Measurements from ENCODE around the gene DAB1. TPM values are rescaled to one million over a fixed set of nuclear protein-coding genes. Genes with fewer than 3 reads are reported as not detected.

DAB1 gene
- total and polyA plus RNA-seq, 5 donors from 2014 or later: 0.87 to 5.1 (median 4.0) TPM

DNA sequence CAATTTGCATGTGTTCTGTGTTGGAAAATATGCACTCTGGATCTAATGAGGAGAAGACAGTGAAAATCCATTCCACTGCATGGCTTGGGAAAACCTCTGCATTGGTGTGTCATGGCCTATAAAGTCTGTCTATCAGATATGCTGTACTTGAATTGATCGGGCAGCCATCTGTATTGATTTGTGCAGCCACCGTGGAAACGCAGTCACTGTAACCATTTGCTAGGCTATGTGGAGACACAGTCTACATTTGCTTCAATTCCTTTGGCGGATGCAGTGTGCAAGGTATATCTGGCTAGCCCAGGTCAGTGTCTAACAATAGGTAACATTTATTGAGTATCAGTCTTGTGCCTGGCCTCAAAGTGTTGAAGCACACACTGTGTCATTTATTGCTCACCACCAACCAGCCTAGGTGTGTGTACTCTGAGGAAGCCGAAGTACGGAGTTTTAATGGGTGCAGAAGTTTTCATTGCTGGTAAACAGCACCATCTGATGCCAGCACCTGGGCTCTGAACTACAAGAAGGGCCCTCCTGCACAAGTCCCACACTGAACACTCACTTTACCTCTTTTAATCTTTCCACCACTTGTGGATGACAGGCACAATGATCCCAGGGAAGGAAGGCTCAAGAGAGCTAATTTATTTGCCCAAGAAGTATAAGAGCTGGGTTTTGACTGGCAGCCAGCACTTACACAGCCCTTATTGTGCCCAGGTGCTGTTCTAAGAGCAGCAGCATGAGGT lies 83.4 kb downstream of the DAB1 start:
- Mint-ChIP-seq H3K4me1 (no peaks in the 10 kb centered on the region), H3K4me3 (no peak overlapping the region), H3K9me3 (peaks cover 0 to 1% (median 0%) of the 10 kb centered on the region in 7 donors), H3K27ac (no peak overlapping the region), H3K27me3 (no peaks in the 10 kb centered on the region), H3K36me3 (no peaks in the 10 kb centered on the region)
- H3K27me3 ChIP-seq (ENCODE audit: control insufficient read depth, insufficient read depth, low read length): no peaks in the 10 kb centered on the region
- no peaks in the 10 kb centered on the region for H3K36me3 ChIP-seq (ENCODE audit: control insufficient read depth, insufficient read depth, low read length)
- H3K4me3 ChIP-seq (ENCODE audit: low read depth, low read length): no peak overlapping the region
- ATAC-seq (ENCODE audit: low read depth in 2 of 2) (no peak), DNase-seq (no peak)
- no peak overlapping the region for H3K27ac ChIP-seq (ENCODE audit: insufficient read depth, low read length, poor library complexity, severe bottlenecking)
- no peaks in the 10 kb centered on the region for H3K4me1 ChIP-seq (ENCODE audit: control insufficient read depth, insufficient read depth, low read length, poor library complexity, severe bottlenecking)
- H3K9me3 ChIP-seq (ENCODE audit: control insufficient read depth in 2 of 2, low read length in 2 of 2): no peaks in the 10 kb centered on the region

GRCh38 chr1:57337623-57338022 lies 86.2 kb downstream of the DAB1 start:
- Histone ChIP-seq H3K4me1 (ENCODE audit: control insufficient read depth, insufficient read depth, low read length, poor library complexity, severe bottlenecking) (no peaks in the 10 kb centered on the region), H3K9me3 (ENCODE audit: control insufficient read depth in 2 of 2, low read length in 2 of 2) (no peaks in the 10 kb centered on the region), H3K27ac (ENCODE audit: insufficient read depth, low read length, poor library complexity, severe bottlenecking) (no peak overlapping the region), H3K27me3 (ENCODE audit: control insufficient read depth, insufficient read depth, low read length) (no peaks in the 10 kb centered on the region), H3K36me3 (ENCODE audit: control insufficient read depth, insufficient read depth, low read length) (no peaks in the 10 kb centered on the region), H3K4me3 (ENCODE audit: low read depth, low read length) (no peak overlapping the region)
- no peaks in the 10 kb centered on the region for H3K27me3 Mint-ChIP-seq
- H3K9me3 Mint-ChIP-seq: peaks cover 0 to 6% (median 1%) of the 10 kb centered on the region in 7 donors
- no peak for ATAC-seq (ENCODE audit: low read depth in 2 of 2)
- H3K4me1 Mint-ChIP-seq: no peaks in the 10 kb centered on the region
- H3K4me3 Mint-ChIP-seq: no peak overlapping the region
- no peaks in the 10 kb centered on the region for H3K36me3 Mint-ChIP-seq
- no peak for DNase-seq
- no peak overlapping the region for H3K27ac Mint-ChIP-seq

GRCh38 chr1:57336793-57337192 lies 87.1 kb downstream of the DAB1 start:
- H3K4me1 ChIP-seq (ENCODE audit: control insufficient read depth, insufficient read depth, low read length, poor library complexity, severe bottlenecking): no peaks in the 10 kb centered on the region
- H3K9me3 ChIP-seq (ENCODE audit: control insufficient read depth in 2 of 2, low read length in 2 of 2): no peaks in the 10 kb centered on the region
- H3K4me1 Mint-ChIP-seq: no peaks in the 10 kb centered on the region
- no peaks in the 10 kb centered on the region for H3K27me3 ChIP-seq (ENCODE audit: control insufficient read depth, insufficient read depth, low read length)
- DNase-seq (no peak), ATAC-seq (ENCODE audit: low read depth in 2 of 2) (no peak)
- H3K36me3 Mint-ChIP-seq: no peaks in the 10 kb centered on the region
- no peak overlapping the region for H3K27ac Mint-ChIP-seq
- peaks cover 0 to 7% (median 1%) of the 10 kb centered on the region in 7 donors for H3K9me3 Mint-ChIP-seq
- H3K27ac ChIP-seq (ENCODE audit: insufficient read depth, low read length, poor library complexity, severe bottlenecking): no peak overlapping the region
- H3K36me3 ChIP-seq (ENCODE audit: control insufficient read depth, insufficient read depth, low read length): no peaks in the 10 kb centered on the region
- H3K4me3 Mint-ChIP-seq: no peak overlapping the region
- H3K27me3 Mint-ChIP-seq: no peaks in the 10 kb centered on the region
- H3K4me3 ChIP-seq (ENCODE audit: low read depth, low read length): no peak overlapping the region

DNA sequence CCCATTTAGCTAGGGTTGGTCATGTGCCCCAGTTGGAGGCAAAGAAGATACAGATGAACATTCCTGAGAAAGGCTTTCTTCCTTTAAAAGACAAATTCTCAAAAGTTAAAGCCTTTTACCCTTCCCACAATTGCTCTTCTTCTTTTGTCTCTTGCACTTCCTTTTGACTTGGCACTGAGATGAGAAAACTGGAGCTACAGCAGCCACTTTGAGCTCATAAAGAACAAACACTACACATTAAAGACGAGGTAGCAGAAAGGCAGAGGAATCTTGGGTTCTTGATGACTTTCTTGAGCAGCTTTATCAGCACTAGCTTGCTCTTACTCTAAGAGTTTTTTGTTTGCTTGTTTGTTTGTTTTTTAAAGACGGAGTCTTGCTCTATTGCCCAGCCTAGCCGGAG lies 92.2 kb downstream of the DAB1 start:
- DNase-seq (no peak), ATAC-seq (ENCODE audit: low read depth in 2 of 2) (no peak)
- no peak overlapping the region for H3K27ac Mint-ChIP-seq
- Histone ChIP-seq H3K27ac (ENCODE audit: insufficient read depth, low read length, poor library complexity, severe bottlenecking) (no peak overlapping the region), H3K4me3 (ENCODE audit: low read depth, low read length) (no peak overlapping the region), H3K4me1 (ENCODE audit: control insufficient read depth, insufficient read depth, low read length, poor library complexity, severe bottlenecking) (no peaks in the 10 kb centered on the region), H3K36me3 (ENCODE audit: control insufficient read depth, insufficient read depth, low read length) (no peaks in the 10 kb centered on the region), H3K27me3 (ENCODE audit: control insufficient read depth, insufficient read depth, low read length) (no peaks in the 10 kb centered on the region), H3K9me3 (ENCODE audit: control insufficient read depth in 2 of 2, low read length in 2 of 2) (no peaks in the 10 kb centered on the region)
- H3K4me3 Mint-ChIP-seq: no peak overlapping the region
- no peaks in the 10 kb centered on the region for H3K36me3 Mint-ChIP-seq
- no peaks in the 10 kb centered on the region for H3K4me1 Mint-ChIP-seq
- H3K9me3 Mint-ChIP-seq: peaks cover 0 to 7% (median 1%) of the 10 kb centered on the region in 7 donors
- no peaks in the 10 kb centered on the region for H3K27me3 Mint-ChIP-seq

DNA sequence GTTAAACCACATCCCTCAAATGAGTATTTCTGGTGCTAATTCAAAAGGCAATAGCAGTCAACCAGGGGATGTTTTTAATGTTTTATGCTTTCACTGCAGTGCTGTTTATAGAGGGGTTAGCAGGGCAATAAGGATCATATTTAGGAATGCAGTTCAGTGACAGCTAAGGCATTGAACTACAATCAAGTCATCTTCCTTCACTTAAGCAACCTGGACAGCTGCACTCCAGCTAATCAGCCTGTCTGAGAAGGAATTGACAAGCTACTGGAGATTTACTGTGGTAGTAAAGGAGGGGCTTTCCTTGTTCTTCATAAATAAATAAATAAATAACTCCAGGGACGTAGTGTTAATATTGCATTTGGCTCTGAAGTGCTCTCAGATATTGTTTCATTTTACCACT lies 93.9 kb downstream of the DAB1 start:
- no peaks in the 10 kb centered on the region for H3K27me3 Mint-ChIP-seq
- peaks cover 0 to 7% (median 1%) of the 10 kb centered on the region in 7 donors for H3K9me3 Mint-ChIP-seq
- H3K9me3 ChIP-seq (ENCODE audit: control insufficient read depth in 2 of 2, low read length in 2 of 2): no peaks in the 10 kb centered on the region
- H3K4me1 ChIP-seq (ENCODE audit: control insufficient read depth, insufficient read depth, low read length, poor library complexity, severe bottlenecking): no peaks in the 10 kb centered on the region
- no peak overlapping the region for H3K4me3 Mint-ChIP-seq
- no peaks in the 10 kb centered on the region for H3K36me3 ChIP-seq (ENCODE audit: control insufficient read depth, insufficient read depth, low read length)
- H3K27ac Mint-ChIP-seq: no peak overlapping the region
- DNase-seq (no peak), ATAC-seq (ENCODE audit: low read depth in 2 of 2) (no peak)
- no peak overlapping the region for H3K27ac ChIP-seq (ENCODE audit: insufficient read depth, low read length, poor library complexity, severe bottlenecking)
- no peaks in the 10 kb centered on the region for H3K36me3 Mint-ChIP-seq
- no peaks in the 10 kb centered on the region for H3K4me1 Mint-ChIP-seq
- no peaks in the 10 kb centered on the region for H3K27me3 ChIP-seq (ENCODE audit: control insufficient read depth, insufficient read depth, low read length)
- H3K4me3 ChIP-seq (ENCODE audit: low read depth, low read length): no peak overlapping the region

- Mint-ChIP-seq H3K4me3 (peak overlapping the region in 1 of 4 donors; percentile 68), H3K9me3 (peaks cover 0 to 7% (median 2%) of the 10 kb centered on the region in 7 donors), H3K27ac (no peak overlapping the region), H3K36me3 (no peaks in the 10 kb centered on the region), H3K27me3 (no peaks in the 10 kb centered on the region), H3K4me1 (peaks cover 0 to 2% (median 0%) of the 10 kb centered on the region in 4 donors)
- no peak for ATAC-seq (ENCODE audit: low read depth in 2 of 2)
- no peaks in the 10 kb centered on the region for H3K36me3 ChIP-seq (ENCODE audit: control insufficient read depth, insufficient read depth, low read length)
- H3K27me3 ChIP-seq (ENCODE audit: control insufficient read depth, insufficient read depth, low read length): no peaks in the 10 kb centered on the region
- no peaks in the 10 kb centered on the region for H3K4me1 ChIP-seq (ENCODE audit: control insufficient read depth, insufficient read depth, low read length, poor library complexity, severe bottlenecking)
- H3K27ac ChIP-seq (ENCODE audit: insufficient read depth, low read length, poor library complexity, severe bottlenecking): no peak overlapping the region
- no peak for DNase-seq
- H3K9me3 ChIP-seq (ENCODE audit: control insufficient read depth in 2 of 2, low read length in 2 of 2): no peaks in the 10 kb centered on the region
- no peak overlapping the region for H3K4me3 ChIP-seq (ENCODE audit: low read depth, low read length)
Observed at GRCh38 chr1:57329001-57329527, 94.8 kb downstream of the DAB1 start.

GRCh38 chr1:57327946-57328345 lies 95.9 kb downstream of the DAB1 start:
- H3K4me3 Mint-ChIP-seq: no peak overlapping the region
- Histone ChIP-seq H3K36me3 (ENCODE audit: control insufficient read depth, insufficient read depth, low read length) (no peaks in the 10 kb centered on the region), H3K4me3 (ENCODE audit: low read depth, low read length) (no peak overlapping the region), H3K4me1 (ENCODE audit: control insufficient read depth, insufficient read depth, low read length, poor library complexity, severe bottlenecking) (no peaks in the 10 kb centered on the region), H3K27ac (ENCODE audit: insufficient read depth, low read length, poor library complexity, severe bottlenecking) (no peak overlapping the region), H3K9me3 (ENCODE audit: control insufficient read depth in 2 of 2, low read length in 2 of 2) (no peaks in the 10 kb centered on the region), H3K27me3 (ENCODE audit: control insufficient read depth, insufficient read depth, low read length) (no peaks in the 10 kb centered on the region)
- DNase-seq (no peak), ATAC-seq (ENCODE audit: low read depth in 2 of 2) (no peak)
- H3K27ac Mint-ChIP-seq: no peak overlapping the region
- no peaks in the 10 kb centered on the region for H3K27me3 Mint-ChIP-seq
- H3K4me1 Mint-ChIP-seq: peaks cover 0 to 2% (median 0%) of the 10 kb centered on the region in 4 donors
- no peaks in the 10 kb centered on the region for H3K36me3 Mint-ChIP-seq
- peaks cover 0 to 7% (median 2%) of the 10 kb centered on the region in 7 donors for H3K9me3 Mint-ChIP-seq

GRCh38 chr1:57327336-57327735 lies 96.5 kb downstream of the DAB1 start:
- no peak overlapping the region for H3K4me3 ChIP-seq (ENCODE audit: low read depth, low read length)
- H3K9me3 Mint-ChIP-seq: peaks cover 0 to 7% (median 0%) of the 10 kb centered on the region in 7 donors
- H3K9me3 ChIP-seq (ENCODE audit: control insufficient read depth in 2 of 2, low read length in 2 of 2): no peaks in the 10 kb centered on the region
- no peaks in the 10 kb centered on the region for H3K4me1 ChIP-seq (ENCODE audit: control insufficient read depth, insufficient read depth, low read length, poor library complexity, severe bottlenecking)
- H3K27me3 ChIP-seq (ENCODE audit: control insufficient read depth, insufficient read depth, low read length): no peaks in the 10 kb centered on the region
- DNase-seq (no peak), ATAC-seq (ENCODE audit: low read depth in 2 of 2) (no peak)
- no peaks in the 10 kb centered on the region for H3K36me3 Mint-ChIP-seq
- no peaks in the 10 kb centered on the region for H3K27me3 Mint-ChIP-seq
- no peak overlapping the region for H3K4me3 Mint-ChIP-seq
- H3K36me3 ChIP-seq (ENCODE audit: control insufficient read depth, insufficient read depth, low read length): no peaks in the 10 kb centered on the region
- H3K27ac ChIP-seq (ENCODE audit: insufficient read depth, low read length, poor library complexity, severe bottlenecking): no peak overlapping the region
- peaks cover 0 to 2% (median 0%) of the 10 kb centered on the region in 4 donors for H3K4me1 Mint-ChIP-seq
- peak overlapping the region in 1 of 3 donors; percentile 57 for H3K27ac Mint-ChIP-seq

Data from CD4-positive, CD25-positive, alpha-beta regulatory T cell (primary cell).